ENCODE data around the gene ADARB1. TPM values are rescaled to one million over a fixed set of nuclear protein-coding genes. Genes with fewer than 3 reads are reported as not detected.

The ADARB1 gene
- total and polyA plus RNA-seq, 2 of the 8 experiments (the other 6 are each of a cell fraction or from before 2014, with no cell fraction given): 4.7 to 14.9 TPM

- Histone ChIP-seq H4K20me1 (replicated peaks in 1 of 2; ENCODE audit: control insufficient read depth in 1 of 2, insufficient read depth in 2 of 2, low read length in 2 of 2) (peaks cover 0 to 7% of the 10 kb centered on the region in 2 experiments), H3K18ac (ENCODE audit: extremely low read depth, low read length) (no peak overlapping the region), H2BK5ac (ENCODE audit: low read depth, low read length) (no peak overlapping the region), H2BK12ac (ENCODE audit: low read depth, low read length) (no peak overlapping the region), H3K36me3 (ENCODE audit: control insufficient read depth in 2 of 4, insufficient read depth in 4 of 4, low read length in 3 of 4) (peaks cover 12 to 45% (median 36%) of the 10 kb centered on the region in 4 experiments), H3K9ac (replicated peaks in 1 of 4; ENCODE audit: extremely low read depth in 1 of 4, low read depth in 3 of 4, low read length in 3 of 4) (no peak overlapping the region), H4K91ac (replicated peaks; ENCODE audit: insufficient read length, low read length) (no peak overlapping the region), H3K9me3 (ENCODE audit: insufficient read depth in 2 of 2, low read depth in 1 of 2, low read length in 1 of 2) (peaks cover 0 to 4% of the 10 kb centered on the region in 2 experiments; a peak in 1 of 4 replicates), H2AFZ (ENCODE audit: low read length) (no peak overlapping the region), H3K14ac (ENCODE audit: insufficient read length) (no peak overlapping the region), H3K4me3 (ENCODE audit: extremely low read depth in 1 of 4, insufficient read depth in 2 of 4, low read depth in 3 of 4, low read length in 4 of 4) (no peak overlapping the region), H3K27me3 (replicated peaks in 1 of 4; ENCODE audit: control insufficient read depth in 3 of 4, extremely low read depth in 1 of 4, insufficient read depth in 3 of 4, low read length in 3 of 4) (no peaks in the 10 kb centered on the region), H3K79me1 (ENCODE audit: low read depth, low read length) (no peaks in the 10 kb centered on the region), H2AK5ac (ENCODE audit: low read depth, low read length) (no peak overlapping the region), H4K5ac (ENCODE audit: insufficient read length, low read depth, low read length) (no peak overlapping the region), H2BK20ac (ENCODE audit: low read length) (no peak overlapping the region), H3K79me2 (ENCODE audit: control insufficient read depth in 1 of 2, insufficient read depth in 2 of 2, low read length in 2 of 2) (peaks cover 0 to 8% of the 10 kb centered on the region in 2 experiments; a peak in 2 of 4 replicates), H3K23me2 (ENCODE audit: low read depth, low read length) (no peaks in the 10 kb centered on the region), H3K23ac (ENCODE audit: insufficient read length) (no peak overlapping the region), H4K8ac (ENCODE audit: extremely low read depth, insufficient read depth, low read length) (no peak overlapping the region), H2BK120ac (replicated peaks; ENCODE audit: low read depth, low read length) (no peak overlapping the region), H3K27ac (ENCODE audit: low read depth, low read length) (no peak overlapping the region), H2BK15ac (ENCODE audit: low read length) (no peak overlapping the region), H3K4me2 (ENCODE audit: insufficient read depth in 1 of 2, low read depth in 2 of 2, low read length in 2 of 2) (no peak overlapping the region), H3K4ac (replicated peaks; ENCODE audit: insufficient read length, low read depth, low read length) (no peak overlapping the region), H3K4me1 (replicated peaks in 1 of 4; ENCODE audit: control insufficient read depth in 3 of 4, insufficient read depth in 4 of 4, low read length in 3 of 4) (no peaks in the 10 kb centered on the region), H3K56ac (replicated peaks; ENCODE audit: insufficient read length, low read depth, low read length) (no peak overlapping the region)
- DNase-seq (ENCODE audit: low read depth in 1 of 2, low spot score in 2 of 2): no peak
- CTCF ChIA-PET (ENCODE audit: partially characterized antibody): interaction anchor here (1.0 kb wide), 2 partner anchors 11 to 129 kb away, joined by 3 to 5 read pairs; no protein-coding TSS in a partner anchor
- POLR2A ChIA-PET (ENCODE audit: partially characterized antibody): no interaction called here
- FAIRE-seq: no peak
- 95% methylated on average over 16 of the region's 16 CpGs; no CpG with 5 or more reads in 1 of the 2 experiments for WGBS, 2 experiments (ENCODE audit: extremely low coverage in 1 of 2, insufficient coverage in 1 of 2, insufficient read length in 1 of 2, insufficient replicate concordance in 2 of 2, low coverage in 1 of 2, low lambda C conversion rate in 2 of 2, missing lambda C conversion rate in 1 of 2)
- no peak for TF ChIP-seq GABPA (IDR thresholded peaks at IDR 0.05; ENCODE audit: borderline replicate concordance, insufficient read depth, low read length)
- no peak for TF ChIP-seq NRF1 (IDR thresholded peaks at IDR 0.05; ENCODE audit: low read depth, low read length)
- TF ChIP-seq POLR2A (IDR thresholded peaks at IDR 0.05; ENCODE audit: control extremely low read depth in 1 of 2, low read depth in 2 of 2, low read length in 2 of 2): no peak
- TF ChIP-seq E2F6 (IDR thresholded peaks at IDR 0.05): no peak
- TF ChIP-seq CBX5 (IDR thresholded peaks at IDR 0.05; ENCODE audit: low read depth, low read length): no peak
- TF ChIP-seq POU5F1 (IDR thresholded peaks at IDR 0.05; ENCODE audit: low read depth, low read length): no peak
- TF ChIP-seq POLR2AphosphoS5 (IDR thresholded peaks at IDR 0.05; ENCODE audit: low read depth, low read length): no peak
- TF ChIP-seq EP300 (IDR thresholded peaks at IDR 0.05; ENCODE audit: borderline replicate concordance in 1 of 2, low read depth in 2 of 2, low read length in 2 of 2): no peak
- TF ChIP-seq SP1 (IDR thresholded peaks at IDR 0.05; ENCODE audit: low read depth, low read length): no peak
- no peak for TF ChIP-seq CBX8 (IDR thresholded peaks at IDR 0.05; ENCODE audit: borderline replicate concordance, low read depth, low read length)
- TF ChIP-seq GTF2F1 (IDR thresholded peaks at IDR 0.05; ENCODE audit: borderline replicate concordance, low read depth, low read length): no peak
- no peak for TF ChIP-seq CTCF (IDR thresholded peaks at IDR 0.05; ENCODE audit: control extremely low read depth in 1 of 3, insufficient read depth in 1 of 3, low read depth in 1 of 3, low read length in 3 of 3)
Observed at GRCh38 chr21:45267390-45267760, 193.0 kb downstream of the ADARB1 start.

Data from H1 (cell line).